Measurements from ENCODE around the gene TBC1D9. TPM values are rescaled to one million over a fixed set of nuclear protein-coding genes. Genes with fewer than 3 reads are reported as not detected.

TBC1D9 gene
- total RNA-seq, 2 donors from 2014 or later, result 22.3 to 29.0 TPM

- Histone ChIP-seq H3K4me3 (ENCODE audit: low read length) (no peak overlapping the region), H3K36me3 (ENCODE audit: control insufficient read depth, insufficient read depth, low read length) (peaks cover 23% of the 10 kb centered on the region), H3K4me1 (ENCODE audit: control insufficient read depth, insufficient read depth, low read length) (peaks cover 11% of the 10 kb centered on the region), H3K27me3 (ENCODE audit: control insufficient read depth, insufficient read depth, low read length, poor library complexity, severe bottlenecking) (no peaks in the 10 kb centered on the region), H3K9ac (ENCODE audit: extremely low read depth, low read length, poor library complexity, severe bottlenecking) (no peak overlapping the region), H3K27ac (ENCODE audit: low read depth, low read length) (no peak overlapping the region), H3K9me3 (ENCODE audit: control insufficient read depth, low read length) (no peaks in the 10 kb centered on the region)
- WGBS, 2 experiments (ENCODE audit: insufficient coverage in 1 of 2, insufficient read length in 1 of 2), result 80 to 87% methylated on average over 2 to 3 of the region's 3 CpGs
- peaks cover 28% of the 10 kb centered on the region for H3K4me1 Mint-ChIP-seq
- peaks cover 9% of the 10 kb centered on the region for H3K36me3 Mint-ChIP-seq (ENCODE audit: low read depth)
- TF ChIP-seq CTCF (conservative IDR thresholded peaks at IDR 0.05), result no peak
- no peak overlapping the region for H3K27ac Mint-ChIP-seq
- H3K27me3 Mint-ChIP-seq (ENCODE audit: insufficient read depth), result peaks cover 22% of the 10 kb centered on the region
- H3K9me3 Mint-ChIP-seq, result no peaks in the 10 kb centered on the region
- H3K4me3 Mint-ChIP-seq, result no peak overlapping the region
- no peak for DNase-seq
These were observed 66.6 kb downstream of the TBC1D9 start for GRCh38 chr4:140689623-140690022.

- H3K27ac ChIP-seq (ENCODE audit: low read depth, low read length), result no peak overlapping the region
- TF ChIP-seq CTCF (conservative IDR thresholded peaks at IDR 0.05), result no peak
- Mint-ChIP-seq H3K36me3 (ENCODE audit: low read depth) (peaks cover 9% of the 10 kb centered on the region), H3K27me3 (ENCODE audit: insufficient read depth) (peaks cover 22% of the 10 kb centered on the region), H3K9me3 (no peaks in the 10 kb centered on the region), H3K4me3 (no peak overlapping the region), H3K4me1 (peaks cover 30% of the 10 kb centered on the region), H3K27ac (no peak overlapping the region)
- no peak overlapping the region for H3K4me3 ChIP-seq (ENCODE audit: low read length)
- H3K9me3 ChIP-seq (ENCODE audit: control insufficient read depth, low read length), result no peaks in the 10 kb centered on the region
- WGBS, 2 experiments (ENCODE audit: insufficient coverage in 1 of 2, insufficient read length in 1 of 2), result 84 to 91% methylated on average over 5 to 6 of the region's 6 CpGs
- no peak for DNase-seq
- H3K9ac ChIP-seq (ENCODE audit: extremely low read depth, low read length, poor library complexity, severe bottlenecking), result no peak overlapping the region
- H3K36me3 ChIP-seq (ENCODE audit: control insufficient read depth, insufficient read depth, low read length), result peaks cover 26% of the 10 kb centered on the region
- peaks cover 11% of the 10 kb centered on the region for H3K4me1 ChIP-seq (ENCODE audit: control insufficient read depth, insufficient read depth, low read length)
- no peaks in the 10 kb centered on the region for H3K27me3 ChIP-seq (ENCODE audit: control insufficient read depth, insufficient read depth, low read length, poor library complexity, severe bottlenecking)
These were observed 67.2 kb downstream of the TBC1D9 start for GRCh38 chr4:140688711-140689598.

GRCh38 chr4:140686796-140687195 lies 69.4 kb downstream of the TBC1D9 start:
- Histone ChIP-seq H3K4me1 (ENCODE audit: control insufficient read depth, insufficient read depth, low read length) (peaks cover 10% of the 10 kb centered on the region), H3K27ac (ENCODE audit: low read depth, low read length) (no peak overlapping the region), H3K27me3 (ENCODE audit: control insufficient read depth, insufficient read depth, low read length, poor library complexity, severe bottlenecking) (no peaks in the 10 kb centered on the region), H3K4me3 (ENCODE audit: low read length) (no peak overlapping the region), H3K36me3 (ENCODE audit: control insufficient read depth, insufficient read depth, low read length) (peaks cover 35% of the 10 kb centered on the region), H3K9ac (ENCODE audit: extremely low read depth, low read length, poor library complexity, severe bottlenecking) (no peak overlapping the region), H3K9me3 (ENCODE audit: control insufficient read depth, low read length) (no peaks in the 10 kb centered on the region)
- Mint-ChIP-seq H3K4me1 (peaks cover 24% of the 10 kb centered on the region), H3K27ac (no peak overlapping the region), H3K36me3 (ENCODE audit: low read depth) (peaks cover 9% of the 10 kb centered on the region), H3K4me3 (no peak overlapping the region), H3K27me3 (ENCODE audit: insufficient read depth) (peaks cover 16% of the 10 kb centered on the region), H3K9me3 (no peaks in the 10 kb centered on the region)
- no peak for DNase-seq
- no peak for TF ChIP-seq CTCF (conservative IDR thresholded peaks at IDR 0.05)

Measured in endodermal cell (in vitro differentiated cells).